HG03558 (cell line): Measurements from ENCODE around the gene FNDC3B.
"Not testable (repeated sequence)": the region's sequence is repeated elsewhere in the genome, so short reads cannot be mapped to it uniquely, and the experiment has no call there.

Experiments used
- ATAC-seq: cut with Tn5 transposase; IDR thresholded peaks from one replicate; pipeline ENCODE4 v1.9.1; 2021; ENCODE audit warnings: moderate number of reproducible peaks; ENCODE audit not compliant: unreplicated experiment; ENCODE audit errors: extremely low read depth

FNDC3B gene

DNA sequence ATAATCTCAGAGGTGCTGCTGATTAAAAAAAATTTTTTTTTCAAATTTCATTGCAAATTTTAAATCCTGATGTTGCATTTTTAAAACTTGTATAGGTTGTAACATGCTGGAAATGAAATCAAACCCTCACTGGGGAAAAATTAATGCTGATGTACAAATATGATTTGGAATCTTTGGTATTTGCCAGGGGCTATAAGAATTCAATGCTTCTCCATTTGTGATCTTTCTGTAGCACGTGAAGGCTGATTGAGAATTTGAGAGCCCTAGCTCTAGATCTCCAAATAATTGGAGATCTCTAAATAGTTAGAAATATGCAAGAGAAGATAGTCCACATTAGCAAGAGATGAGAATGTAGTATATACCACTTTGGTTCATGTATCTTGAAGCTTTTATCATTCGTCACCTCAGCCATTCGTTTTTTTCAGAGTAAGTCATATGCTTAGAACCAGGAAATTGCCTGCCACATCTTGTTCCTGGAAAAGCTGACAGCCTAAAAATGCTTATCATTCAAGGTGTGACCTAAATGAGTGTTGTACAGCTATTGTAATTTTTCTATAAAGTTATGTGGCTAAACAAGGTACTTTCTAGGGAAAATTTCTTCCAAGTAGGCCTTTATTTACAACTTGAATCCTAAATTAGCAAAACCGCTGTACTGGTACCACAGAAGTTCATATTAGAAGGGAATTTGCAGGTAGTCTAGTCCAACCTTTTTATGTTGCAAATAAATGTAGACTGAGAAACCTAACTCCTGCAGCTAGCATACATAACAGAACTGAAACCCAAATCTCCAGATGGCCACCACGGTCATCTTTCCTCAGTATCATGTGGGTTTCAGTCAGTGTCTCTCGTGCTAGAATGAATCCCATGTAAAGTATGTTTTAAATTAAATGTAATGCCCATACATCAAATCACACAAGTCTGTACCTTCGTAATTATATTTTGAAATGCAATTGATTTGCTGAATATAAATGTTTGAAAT is 48.5 kb downstream of the FNDC3B start:
- ATAC-seq, result peak; percentile 68

DNA sequence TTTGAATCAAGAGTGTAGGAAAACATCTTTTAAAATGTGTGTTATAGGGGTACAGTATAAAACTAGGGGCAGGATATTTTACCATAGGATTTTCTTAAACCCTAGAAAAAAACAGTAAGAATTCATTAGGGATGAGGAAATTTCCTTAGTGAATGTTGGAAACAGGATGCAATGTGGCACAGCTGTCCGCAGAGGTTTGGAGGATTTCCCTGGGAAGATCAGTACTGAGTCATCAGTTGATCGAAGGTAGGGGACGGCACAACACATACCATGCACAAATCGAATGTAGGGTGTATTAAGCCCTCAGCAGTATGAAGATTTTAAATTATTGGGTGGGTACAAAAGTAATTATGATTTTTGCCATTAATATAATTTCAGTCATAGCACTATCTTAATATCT is 49.9 kb downstream of the FNDC3B start:
- ATAC-seq, result no peak

DNA sequence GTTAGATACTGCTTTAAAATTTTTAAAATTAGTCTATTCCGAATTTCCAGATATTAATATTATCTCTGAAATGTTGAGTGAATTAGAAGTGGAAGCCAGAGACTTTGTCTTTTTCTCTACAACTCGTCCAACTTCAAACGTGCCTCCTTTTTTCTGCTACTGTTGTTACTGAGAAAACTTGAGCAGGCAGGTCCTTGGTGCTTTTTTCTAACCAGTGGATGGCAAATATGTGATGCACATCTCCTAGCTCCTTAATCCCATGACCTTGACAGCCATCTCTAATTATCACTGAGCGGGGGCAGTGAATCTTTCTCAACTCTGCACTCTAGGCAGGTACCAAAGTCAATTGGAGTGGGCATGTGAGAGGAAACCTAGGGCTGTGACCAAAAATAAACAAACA is 50.7 kb downstream of the FNDC3B start:
- no peak for ATAC-seq

GRCh38 chr3:172092658-172093057 is 53.3 kb downstream of the FNDC3B start:
- ATAC-seq, result no peak

- not testable (repeated sequence) for ATAC-seq
Measured at GRCh38 chr3:172093581-172094443, 54.4 kb downstream of the FNDC3B start.

DNA sequence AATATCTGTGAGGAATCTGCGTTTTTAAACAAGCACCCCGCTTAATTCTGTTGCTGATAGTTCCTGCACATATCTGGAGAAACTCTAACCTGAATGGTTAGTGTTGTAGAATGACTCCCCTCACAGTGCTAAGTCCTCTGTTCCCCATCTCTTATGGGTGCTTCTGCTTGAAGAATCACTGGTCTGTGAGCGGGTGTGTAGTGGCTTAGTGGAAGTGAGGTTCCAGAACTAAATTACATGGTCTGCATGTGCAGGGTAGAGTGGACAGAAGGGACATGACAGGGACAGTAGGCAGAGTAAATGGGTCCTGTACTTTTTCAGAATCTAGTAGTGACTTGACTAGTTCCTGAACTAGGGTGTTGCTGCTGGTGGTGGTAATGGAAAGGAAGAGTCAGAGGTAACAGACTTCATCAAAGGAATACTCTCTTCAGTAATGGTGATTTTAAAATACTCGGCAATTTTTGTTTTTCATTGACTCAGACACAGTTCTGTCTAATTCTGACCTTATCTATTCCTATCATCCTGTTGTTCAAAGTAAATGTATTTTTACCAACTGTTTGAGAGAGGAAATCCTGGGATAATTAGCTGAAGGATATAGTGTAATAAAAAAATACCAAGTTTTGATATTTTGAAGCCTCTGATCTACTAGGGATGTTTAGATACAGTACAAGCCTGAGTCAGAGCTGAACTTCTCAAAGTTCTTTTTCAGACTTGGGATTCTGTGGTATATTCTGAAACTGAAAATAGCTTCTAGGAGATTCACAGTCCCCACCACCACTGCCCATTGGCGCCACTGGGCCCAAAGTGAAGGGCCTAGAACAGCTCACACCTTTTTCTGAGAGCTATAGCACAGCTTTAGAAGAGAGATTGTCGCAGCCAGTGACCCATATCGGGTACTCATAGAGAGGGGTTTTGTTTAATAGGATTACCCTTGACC is 55.5 kb downstream of the FNDC3B start:
- ATAC-seq, result peak; percentile 89

GRCh38 chr3:172096881-172097420 is 57.6 kb downstream of the FNDC3B start:
- no peak for ATAC-seq

- ATAC-seq, result no peak
Measured at GRCh38 chr3:172097585-172097984, 58.2 kb downstream of the FNDC3B start.

DNA sequence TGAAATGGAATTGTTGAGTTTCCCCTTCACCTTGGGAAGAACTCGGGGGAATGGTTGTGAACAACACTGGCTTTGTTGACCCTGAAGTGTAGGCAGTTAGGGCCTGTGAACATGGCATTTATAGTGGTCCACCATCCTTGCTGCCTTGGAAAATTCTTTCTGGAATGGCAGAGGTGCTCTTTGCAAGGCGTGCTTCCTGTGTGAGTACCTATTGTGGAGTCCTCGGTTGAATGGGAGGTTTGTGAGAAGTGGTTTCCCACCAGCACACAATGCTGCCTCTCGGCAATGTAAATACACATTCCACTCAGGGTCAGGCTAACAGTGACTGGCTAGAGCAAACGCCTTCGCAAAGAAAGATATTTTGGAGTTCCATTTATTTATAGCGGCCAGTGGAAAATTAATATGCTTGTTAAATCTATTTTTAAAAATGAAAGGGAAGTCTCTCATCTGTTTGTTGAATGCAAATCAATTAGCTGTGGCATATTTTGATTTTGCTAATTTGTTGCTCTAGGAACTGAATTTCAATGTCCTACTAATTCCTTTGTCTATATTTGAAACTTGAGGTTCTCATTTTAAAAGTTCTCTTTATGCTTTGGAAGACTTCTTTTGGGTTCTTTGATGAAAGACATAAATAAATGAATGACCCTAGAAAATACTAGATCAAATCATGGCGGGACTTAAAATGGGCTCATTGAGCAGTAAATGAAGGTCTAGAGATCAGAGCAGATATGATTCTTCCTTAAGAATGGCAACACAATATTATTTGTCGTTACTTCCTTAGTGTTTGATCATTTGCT is 59.5 kb downstream of the FNDC3B start:
- ATAC-seq, result no peak

DNA sequence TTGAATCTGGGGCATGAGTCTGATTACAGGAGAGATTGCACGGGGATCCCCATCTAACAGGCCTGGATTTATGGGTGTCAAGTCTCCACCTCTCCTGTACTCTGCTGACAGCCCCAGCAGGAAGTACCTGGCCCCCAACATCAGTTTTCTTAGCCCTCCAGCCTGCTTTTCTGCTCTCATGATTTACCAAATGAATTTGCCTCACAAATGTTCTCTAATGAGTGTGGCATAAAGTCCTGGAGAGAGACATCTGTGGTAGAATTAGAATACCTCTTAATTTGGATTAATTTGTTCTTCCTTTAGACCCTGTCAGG is 60.1 kb downstream of the FNDC3B start:
- no peak for ATAC-seq

DNA sequence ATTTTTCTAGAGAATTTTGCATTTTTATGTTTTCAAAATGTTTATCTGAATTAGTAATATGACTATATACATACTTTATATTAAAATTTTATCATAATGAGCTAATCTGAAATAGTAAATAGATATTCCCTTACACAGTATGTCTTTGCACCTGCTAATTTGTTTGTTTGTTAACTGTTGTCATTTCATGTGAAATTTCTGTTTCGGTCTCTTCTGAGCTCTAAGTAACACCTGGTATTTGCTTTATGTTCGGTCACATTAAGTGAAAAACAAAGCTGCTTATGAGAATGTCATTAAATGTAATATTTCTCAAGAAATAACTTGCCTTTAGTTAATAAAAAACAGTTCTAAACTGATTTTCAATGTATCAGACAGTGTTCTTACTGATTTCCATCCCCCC is 61.1 kb downstream of the FNDC3B start:
- ATAC-seq, result no peak

DNA sequence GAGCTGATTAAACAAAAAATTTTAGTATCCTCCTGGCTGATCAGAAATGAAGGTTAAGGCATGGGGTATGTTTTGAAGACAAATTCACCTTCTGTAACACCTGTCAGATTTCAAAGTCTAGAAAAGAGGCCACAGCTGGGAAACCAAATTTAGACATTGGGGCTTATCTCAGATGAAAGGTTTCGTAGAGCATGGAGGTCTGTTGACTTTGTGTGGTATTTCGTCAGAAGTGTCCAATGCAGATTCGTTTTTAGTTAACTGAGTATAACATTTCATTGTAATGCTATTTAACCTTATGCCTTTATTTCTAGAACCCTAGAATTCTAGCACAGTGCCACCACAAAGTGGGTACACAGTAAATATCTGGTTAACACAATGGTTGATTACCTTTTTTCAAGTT is 61.7 kb downstream of the FNDC3B start:
- no peak for ATAC-seq

DNA sequence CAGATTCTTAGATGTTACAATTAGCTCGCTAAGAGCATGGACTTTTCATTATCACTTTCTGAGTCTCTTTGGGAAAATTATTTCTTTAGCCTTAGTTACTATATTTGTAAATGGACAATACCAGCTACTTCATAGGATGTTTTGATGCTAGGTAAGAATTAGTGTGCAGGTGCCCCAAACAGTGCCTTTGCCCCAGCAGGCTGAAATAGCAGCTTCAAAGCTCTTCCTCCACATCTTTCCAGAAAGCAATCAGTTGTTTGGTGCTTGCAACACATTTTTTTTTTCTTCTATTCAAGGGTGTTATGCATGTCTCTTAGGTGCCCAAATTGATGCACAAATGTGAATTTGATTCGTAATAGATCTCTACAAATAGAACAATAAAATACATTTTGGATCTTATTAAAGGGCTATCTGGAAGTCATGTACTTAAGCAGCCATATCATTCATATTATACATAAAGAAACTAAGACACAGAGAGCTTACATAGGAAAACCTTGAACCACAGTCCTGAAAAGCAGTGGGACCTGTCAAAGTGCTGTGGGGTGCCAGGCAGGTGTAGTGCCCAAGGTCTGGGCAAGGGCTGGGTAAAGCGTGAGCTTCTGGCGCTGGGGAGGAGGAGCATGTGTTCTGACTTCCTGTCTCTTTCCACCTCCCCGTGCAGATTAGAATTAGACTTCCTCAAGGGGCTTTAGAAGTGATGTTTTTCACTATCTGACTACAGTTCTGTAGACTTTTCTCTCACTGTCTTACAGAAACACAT is 62.9 kb downstream of the FNDC3B start:
- ATAC-seq, result no peak

DNA sequence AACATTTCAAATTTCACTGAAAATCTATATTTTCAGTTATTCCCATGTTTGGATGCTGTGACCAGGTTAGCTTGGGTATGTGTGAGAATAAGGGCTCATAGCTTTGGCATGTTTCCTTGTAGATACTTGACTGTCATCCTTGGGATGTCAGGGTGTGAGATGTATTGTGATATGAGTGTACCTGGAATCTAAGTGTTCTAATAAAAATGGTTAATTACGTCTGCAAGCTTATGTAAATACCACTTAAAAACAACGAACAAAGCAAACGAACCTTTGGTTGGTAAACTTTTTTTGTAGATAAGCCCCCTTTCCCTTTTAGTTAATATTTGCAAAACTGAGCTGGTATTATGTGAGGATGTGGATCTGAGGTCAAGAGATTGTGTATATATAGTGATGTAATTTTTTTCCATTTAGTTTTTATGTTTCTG is 63.5 kb downstream of the FNDC3B start:
- no peak for ATAC-seq

DNA sequence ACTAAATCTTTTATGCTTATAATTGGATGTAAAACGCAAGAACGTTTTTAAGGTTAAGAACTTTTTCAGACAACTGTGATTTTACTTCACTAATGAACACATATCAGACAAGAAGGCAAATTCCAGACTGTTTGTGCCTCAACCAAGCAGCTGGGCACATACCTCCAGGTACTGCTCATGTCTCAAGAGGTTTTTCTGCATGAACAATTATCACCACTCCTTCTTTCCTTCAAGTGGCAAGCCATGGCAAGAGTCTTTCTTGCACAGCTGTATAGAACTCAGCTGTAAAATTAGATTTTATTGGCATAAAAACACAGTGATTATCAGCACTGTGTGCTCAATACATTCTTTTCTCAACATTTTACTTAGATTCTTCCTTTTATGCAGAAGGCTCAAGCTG is 64.3 kb downstream of the FNDC3B start:
- no peak for ATAC-seq

DNA sequence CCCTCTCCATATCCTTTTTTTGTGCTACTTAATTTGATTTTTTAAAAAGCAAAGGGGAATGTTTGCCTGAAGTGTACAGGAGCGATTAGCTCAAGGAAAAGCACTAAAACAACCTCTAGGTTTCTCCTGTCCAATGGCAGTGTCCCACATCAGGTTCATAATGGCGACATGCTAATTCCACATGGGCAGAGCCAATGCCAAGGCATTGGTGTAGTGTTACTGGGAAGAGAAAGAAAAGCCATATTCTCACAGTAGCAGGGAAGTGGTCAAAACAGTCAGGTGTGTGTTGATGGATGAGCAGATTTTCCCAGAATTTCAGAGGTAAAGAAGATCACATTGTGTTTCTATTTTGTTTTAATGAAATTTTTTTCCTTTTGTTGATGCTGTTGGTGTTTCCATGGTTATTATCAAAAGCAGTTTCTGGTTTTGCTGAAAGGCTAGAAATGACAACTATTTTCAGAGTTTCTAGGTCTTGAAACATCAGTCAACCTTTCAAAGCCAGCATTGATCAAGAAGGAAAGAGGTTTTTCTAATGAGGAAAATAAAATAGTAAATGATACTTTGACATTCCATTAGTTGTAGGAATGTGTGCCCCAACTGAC is 65.2 kb downstream of the FNDC3B start:
- ATAC-seq, result no peak

- no peak for ATAC-seq
Measured at GRCh38 chr3:172106037-172106954, 66.9 kb downstream of the FNDC3B start.
